Transverse colon (tissue), 4 donors: ENCODE results near the gene PCLO.

Source experiments
- CTCF ChIP-seq, 5 experiments: fragments of 200-600 bp in 3 of 5; fragments of 450-650 bp in 2 of 5; sonication (generic) in 3 of 5; IDR thresholded peaks; 1 replicate in 2 of 5; 2 replicates in 3 of 5; pipeline ENCODE4 v1.5.1; 2016 to 2017; ENCODE audit warnings: antibody characterized with exemption in 5 of 5, inconsistent platforms in 3 of 5, mild to moderate bottlenecking in 2 of 5, moderate library complexity in 1 of 5
- POLR2A ChIP-seq: fragments of 450-650 bp; IDR thresholded peaks from one replicate; pipeline ENCODE4 v1.6.1; 2016; ENCODE audit warnings: antibody characterized with exemption, mild to moderate bottlenecking, moderate library complexity
- POLR2AphosphoS5 ChIP-seq, 3 donors: sonication (generic); formaldehyde crosslinking; IDR thresholded peaks; one replicate each; pipeline ENCODE4 v1.6.1; 2016; ENCODE audit warnings: antibody characterized with exemption in 3 of 3

GRCh38 chr7:83204715-83205114 is 42.0 kb upstream of the PCLO start:
- no peak for TF ChIP-seq POLR2A
- no peak for TF ChIP-seq CTCF (IDR thresholded peaks at IDR 0.05)
- TF ChIP-seq POLR2AphosphoS5 (IDR thresholded peaks at IDR 0.05), result no peak
